Measurements from ENCODE around the gene EFCC1.

EFCC1 gene

DNA sequence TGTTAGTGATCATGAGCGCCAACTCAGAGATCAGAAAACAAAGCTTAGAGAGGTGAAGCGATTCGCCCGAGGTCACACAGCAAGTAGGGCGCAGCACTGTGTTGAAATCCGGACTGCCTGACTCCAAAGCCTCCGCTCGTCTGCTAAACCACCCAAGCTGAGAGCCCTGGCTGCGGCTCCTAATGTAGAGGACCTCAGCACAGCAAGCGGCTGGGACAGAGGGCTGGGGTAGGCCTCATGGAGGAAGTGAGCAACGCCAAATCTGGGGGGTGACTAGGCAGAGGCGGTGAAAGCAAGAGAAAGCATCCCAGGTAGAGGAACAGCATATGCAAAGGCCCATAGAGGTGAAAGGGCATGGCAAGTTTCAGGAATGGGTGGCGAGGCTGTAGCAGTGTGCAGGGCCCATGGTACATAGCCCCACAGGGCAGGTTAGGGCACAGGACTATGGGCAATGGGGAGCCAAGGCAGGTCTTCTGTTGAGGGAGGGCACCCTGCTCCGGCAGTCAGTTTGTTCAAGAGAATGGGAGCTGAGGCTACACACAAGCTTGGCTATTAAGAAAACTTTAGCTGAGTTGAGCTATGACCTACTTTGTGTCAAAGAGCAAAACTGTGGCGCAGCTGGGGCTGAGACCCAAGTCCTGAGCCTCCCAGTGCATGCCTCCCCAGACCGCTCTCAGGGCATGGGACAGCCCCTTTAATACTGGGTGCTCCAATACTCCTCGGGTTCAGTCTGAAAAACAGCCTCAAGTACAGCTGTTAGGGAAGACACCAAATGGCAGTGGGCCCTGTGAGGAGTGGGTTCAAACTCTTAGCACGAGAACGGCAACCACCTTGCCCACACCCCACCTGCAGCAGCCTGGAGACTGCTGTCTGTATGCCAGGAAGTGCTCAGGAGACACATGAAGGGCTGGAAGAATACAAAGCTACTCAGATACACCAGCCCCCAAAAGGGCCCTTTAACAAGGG, 6.2 kb upstream of the EFCC1 start:
- DNase-seq (ENCODE audit: low read depth): no peak

DNA sequence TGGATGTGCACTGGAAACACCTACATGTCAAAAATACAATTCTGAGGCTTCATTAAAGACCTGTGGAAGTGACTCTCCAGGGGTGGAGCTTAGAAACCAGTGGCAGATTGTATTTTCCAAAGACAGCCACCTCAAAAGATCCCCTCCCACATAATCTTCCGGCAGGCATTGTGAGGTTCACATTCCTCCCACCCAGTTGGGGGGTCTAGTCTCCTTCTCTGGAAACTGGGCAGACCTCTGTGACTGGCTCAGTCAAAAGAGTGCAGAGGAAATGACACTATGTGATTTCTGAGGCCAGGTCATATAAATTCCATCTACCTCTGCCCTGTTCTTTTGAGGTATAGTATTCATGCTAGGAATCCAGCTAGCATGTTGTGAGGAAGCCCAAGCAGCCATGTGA, 5.4 kb upstream of the EFCC1 start:
- DNase-seq (ENCODE audit: low read depth): no peak

DNA sequence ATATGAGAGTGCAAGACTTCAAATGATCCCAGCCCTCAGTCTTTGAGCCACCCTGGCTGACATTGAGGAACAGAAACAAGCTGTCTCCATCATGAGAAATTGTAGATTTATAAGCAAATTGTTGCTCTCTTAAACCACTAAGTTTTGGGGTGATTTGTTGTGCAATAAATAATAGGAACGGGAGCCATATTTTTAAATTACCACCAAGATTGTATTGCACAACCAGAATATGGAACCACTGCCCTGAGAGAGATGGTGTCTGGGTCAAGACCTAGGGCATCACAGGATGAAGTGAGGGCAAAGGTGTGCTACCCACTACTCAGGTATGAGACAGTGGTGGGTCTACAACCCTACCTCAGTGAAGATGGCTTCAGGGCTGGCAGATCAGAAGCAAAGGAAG, 4.9 kb upstream of the EFCC1 start:
- DNase-seq (ENCODE audit: low read depth): no peak

GRCh38 chr3:128996726-128997125, 4.4 kb upstream of the EFCC1 start:
- DNase-seq (ENCODE audit: low read depth): no peak

DNA sequence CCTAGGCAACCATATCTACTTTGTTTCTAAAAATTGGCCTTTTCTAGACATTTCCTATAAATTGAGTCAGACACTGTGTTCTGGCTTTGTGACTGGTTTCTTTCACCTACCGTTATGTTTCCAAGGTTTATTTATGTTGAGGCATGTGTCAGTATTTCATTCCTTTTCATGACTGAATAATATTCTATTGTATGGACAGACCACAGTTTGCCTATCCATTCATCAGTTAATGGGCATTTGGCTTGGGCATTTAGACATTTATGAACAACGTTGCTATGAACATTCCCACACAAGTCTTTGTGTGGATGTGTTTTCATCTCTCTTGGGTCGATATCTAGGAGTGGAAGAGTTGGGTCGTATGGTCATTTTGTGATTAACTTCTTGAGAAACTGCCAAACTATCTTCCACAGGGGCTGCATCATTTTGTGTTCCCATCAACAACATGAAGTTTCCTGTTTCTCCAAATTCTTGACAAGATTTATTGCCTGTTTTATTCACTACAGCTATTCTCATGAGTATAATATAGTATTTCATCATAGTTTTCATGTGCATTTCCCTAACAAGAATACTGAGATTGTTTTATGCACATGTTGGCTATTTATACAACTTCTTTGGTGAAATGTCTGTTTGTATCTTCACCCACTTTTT, 3.5 kb upstream of the EFCC1 start:
- DNase-seq (ENCODE audit: low read depth): no peak

DNA sequence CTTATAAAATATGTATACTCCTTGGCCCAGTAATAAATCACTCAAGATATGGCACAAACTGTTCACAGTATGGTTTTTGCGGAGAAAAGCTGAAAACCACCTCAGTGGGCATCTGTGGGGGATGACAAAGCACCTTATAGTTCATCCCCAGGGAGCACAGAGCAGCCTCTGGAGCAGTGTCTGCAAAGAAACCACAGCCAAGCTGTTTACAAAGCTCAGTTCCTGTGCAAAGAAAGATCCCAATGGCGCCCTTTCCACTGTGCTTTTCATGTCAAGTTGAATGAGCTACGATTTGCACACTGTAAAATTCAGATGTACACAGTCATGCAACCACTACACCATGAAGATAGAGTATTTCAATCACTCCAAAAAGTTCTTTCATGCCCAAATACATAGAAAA, 2.5 kb upstream of the EFCC1 start:
- DNase-seq (ENCODE audit: low read depth): no peak

DNA sequence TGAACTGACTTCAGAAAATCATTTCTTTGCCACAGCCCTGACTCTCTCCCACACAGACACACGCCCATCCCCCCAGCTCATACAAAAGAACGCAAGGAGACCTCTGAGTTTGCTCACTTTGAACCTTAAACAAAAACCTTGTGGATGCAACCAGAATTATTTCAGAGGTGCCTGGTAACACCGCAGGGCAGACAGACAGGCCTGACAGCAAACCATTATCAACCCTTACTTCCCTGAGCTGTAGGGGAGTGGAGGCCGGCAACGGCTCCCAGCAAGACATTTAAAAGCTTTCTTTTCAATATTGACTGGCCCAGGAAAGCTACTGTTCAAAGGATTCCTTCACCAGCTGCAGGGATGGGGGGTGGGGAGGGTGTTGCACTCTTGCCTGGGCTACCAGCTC, 2.0 kb upstream of the EFCC1 start:
- no peak for DNase-seq (ENCODE audit: low read depth)

- no peak for DNase-seq (ENCODE audit: low read depth)
Measured at GRCh38 chr3:129000742-129001100, 383 bp upstream of the EFCC1 start.

DNA sequence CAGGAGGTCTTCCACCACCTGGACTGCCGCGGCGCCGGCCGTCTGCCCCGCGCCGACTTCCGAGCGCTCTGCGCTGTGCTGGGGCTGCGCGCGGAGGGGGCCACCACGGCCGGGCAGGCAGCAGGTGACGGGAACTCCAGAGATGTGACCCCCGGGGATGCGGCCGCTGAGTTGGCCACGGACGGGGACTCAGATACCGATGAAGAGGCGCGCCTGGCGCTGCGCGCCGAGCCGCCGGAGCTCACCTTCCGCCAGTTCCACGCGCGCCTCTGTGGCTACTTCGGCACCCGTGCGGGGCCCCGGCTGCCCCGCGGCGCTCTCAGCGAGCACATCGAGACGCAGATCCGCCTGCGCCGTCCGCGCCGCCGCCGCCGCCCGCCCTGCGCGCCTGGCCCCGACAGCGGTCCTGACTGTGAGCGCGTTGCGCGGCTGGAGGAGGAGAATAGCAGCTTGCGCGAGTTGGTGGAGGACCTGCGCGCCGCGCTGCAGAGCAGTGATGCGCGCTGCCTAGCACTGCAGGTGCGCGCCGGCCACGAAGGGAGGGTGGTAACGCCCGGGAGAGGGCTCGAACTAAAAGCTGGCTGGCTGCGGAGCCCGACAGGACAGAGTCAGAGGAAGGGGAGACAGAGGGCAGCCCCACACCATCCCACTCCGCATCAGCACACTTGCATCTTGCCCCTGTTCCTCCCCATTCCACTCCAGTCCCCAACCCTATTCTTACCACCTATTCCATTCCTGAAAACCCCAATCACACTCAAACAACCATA, 885 bp downstream of the EFCC1 start:
- no peak for DNase-seq (ENCODE audit: low read depth)

DNA sequence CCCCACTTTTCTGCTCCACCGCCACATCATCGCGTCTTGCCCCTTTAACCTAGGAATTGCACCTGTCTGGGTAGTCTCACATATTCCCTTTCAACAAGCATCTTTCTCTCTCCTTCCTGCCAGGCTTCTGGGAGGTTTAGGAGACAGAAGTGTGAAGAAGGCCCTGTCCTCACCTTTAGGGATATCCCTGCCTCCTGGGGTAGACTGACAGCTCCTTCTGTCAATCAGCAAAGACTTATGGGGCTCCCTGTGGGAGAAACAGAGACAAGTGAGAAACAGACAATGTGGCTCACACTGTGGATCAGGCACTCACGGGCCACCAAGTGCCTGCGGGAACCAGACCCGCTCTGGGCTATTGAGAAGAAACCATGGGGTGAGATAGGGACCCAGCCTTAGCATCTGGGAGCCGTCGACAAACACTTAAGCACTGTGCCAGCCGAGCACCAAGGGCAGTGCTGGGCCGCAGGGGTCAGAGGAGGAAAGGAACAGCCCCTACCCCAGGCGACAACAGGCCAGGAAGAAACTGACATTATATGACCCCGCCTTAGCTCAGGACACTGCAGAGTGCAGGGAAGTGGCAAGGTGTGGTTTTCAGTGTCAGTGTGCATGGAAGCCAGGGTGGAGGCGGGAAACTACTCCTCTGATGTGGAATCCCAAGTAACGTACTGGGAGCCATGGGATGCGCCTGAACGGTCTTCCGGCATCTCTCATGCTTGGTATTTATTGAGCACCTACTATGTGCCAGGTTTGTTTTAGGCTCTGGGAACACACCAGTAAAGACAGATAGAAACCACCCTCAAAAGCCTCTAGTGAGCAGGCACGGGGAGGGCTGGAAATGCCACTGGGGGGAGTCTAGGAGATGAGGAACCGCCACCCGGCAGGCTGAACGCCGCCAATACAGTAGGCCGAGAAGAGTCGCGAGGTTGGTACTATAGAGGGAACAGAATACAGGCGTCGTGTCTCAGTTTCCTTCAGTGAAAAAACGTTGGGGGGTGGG, 1.8 kb downstream of the EFCC1 start:
- no peak for DNase-seq (ENCODE audit: low read depth)

- DNase-seq (ENCODE audit: low read depth): no peak
Measured at GRCh38 chr3:129003578-129004112, 2.5 kb downstream of the EFCC1 start.

DNA sequence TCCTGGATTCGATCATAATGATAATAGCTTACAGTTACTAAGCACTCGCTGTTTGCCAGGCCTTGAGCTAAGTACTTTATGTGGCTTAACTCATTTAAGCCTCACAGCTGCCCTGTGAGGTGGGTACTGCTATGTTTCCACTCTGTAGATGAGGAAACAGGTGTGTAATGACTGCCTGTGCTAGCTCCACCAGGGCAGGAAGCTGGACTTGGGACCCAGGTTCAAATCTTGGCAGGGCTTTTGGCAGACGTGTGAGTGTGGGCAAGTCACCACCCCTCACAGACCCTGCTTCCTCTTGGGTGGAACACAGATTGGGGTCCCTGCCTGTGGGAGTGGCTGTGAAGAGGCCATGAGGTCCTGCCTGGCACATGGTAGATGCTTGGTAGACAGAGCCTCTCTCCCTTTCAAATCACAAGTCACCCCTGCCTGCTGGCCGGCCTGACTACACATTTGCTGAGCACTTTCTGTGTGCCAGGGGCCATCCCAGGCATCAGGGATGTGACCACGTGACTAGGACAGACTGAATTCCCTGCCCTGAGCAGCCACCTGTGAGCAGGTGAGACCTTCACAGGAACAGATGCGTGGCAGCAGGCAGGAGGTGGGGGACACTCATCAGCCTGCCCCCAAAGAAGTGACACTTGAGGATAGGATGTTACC, 3.7 kb downstream of the EFCC1 start:
- DNase-seq (ENCODE audit: low read depth): no peak

DNA sequence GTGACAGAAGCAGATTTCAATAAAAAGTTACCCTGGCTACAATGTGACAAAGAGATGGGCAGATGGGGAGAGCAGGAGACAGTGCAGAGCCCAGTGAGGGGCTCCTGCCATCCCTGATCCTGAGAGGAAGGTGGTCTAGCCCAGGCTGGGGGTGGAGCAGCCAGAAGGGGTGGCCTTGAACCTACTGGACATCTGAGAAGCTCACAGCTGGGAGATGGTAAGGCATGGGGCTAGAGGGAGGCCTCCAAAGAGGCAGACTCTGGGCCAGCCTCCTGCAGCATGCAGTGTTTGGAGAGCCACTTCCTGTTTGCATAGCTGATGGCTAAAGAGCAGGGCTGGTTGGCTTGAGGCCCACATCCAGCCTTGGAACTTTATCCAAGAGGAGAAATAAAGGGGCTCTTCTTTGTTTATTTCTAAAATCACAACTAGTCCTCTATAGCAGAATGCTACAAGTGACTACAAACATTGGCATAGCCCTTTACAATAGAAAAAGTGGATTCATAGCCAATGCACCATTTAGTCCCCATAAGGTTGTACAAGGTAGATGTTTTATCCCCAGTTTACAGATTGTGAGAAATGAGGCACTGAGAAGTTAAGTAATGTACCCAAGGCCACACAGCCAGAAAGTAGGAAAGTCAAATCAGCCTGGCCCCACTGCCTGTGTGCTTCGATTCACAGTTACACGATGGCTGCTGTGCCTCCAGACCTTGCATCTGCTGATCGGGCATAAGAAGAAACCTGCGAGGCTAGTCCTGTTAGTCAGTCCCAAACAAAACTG, 4.6 kb downstream of the EFCC1 start:
- DNase-seq (ENCODE audit: low read depth): no peak

- no peak for DNase-seq (ENCODE audit: low read depth)
Measured at GRCh38 chr3:129006864-129007263, 5.8 kb downstream of the EFCC1 start.

GRCh38 chr3:129007792-129008191, 6.7 kb downstream of the EFCC1 start:
- no peak for DNase-seq (ENCODE audit: low read depth)

DNA sequence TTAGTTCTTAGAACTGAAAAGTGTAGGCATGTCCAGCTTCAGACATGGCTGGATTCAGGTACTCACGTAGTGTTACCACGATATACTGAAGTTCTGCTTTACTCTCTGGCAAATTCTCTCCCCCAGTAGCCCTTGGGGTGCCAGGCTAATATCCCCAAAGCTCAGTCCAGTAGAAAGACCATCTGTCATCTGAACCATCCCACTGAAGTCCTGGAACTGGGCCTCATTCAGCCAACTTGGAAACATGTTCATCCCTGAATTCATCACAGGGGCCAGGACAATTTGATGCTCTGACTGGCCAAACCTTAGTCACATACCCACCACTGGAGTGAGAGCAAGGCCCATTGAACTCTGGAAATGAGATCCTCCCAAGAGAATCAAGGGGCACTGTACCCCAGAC, 8.2 kb downstream of the EFCC1 start:
- DNase-seq (ENCODE audit: low read depth): no peak

- no peak for DNase-seq (ENCODE audit: low read depth)
Measured at GRCh38 chr3:129010310-129010956, 9.3 kb downstream of the EFCC1 start.

DNA sequence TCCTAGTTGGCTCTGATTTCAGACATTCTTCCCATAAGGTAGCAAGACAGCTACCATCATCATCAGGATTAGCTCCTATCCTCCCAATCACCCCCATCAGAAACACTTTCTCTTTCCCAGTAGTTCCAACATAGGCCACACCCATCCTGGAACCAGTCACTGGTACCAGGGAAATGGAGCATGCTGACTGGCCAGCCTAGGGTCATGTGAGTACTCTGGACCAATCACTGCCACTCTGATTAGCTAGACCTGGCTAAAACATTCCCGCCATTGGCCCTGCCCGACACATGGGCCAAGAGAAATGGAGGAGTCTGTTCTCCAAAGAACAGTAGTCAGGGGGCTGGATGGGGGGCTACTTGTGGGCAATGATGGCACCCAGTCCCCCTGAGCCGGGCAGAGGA, 12.4 kb downstream of the EFCC1 start:
- no peak for DNase-seq (ENCODE audit: low read depth)

DNA sequence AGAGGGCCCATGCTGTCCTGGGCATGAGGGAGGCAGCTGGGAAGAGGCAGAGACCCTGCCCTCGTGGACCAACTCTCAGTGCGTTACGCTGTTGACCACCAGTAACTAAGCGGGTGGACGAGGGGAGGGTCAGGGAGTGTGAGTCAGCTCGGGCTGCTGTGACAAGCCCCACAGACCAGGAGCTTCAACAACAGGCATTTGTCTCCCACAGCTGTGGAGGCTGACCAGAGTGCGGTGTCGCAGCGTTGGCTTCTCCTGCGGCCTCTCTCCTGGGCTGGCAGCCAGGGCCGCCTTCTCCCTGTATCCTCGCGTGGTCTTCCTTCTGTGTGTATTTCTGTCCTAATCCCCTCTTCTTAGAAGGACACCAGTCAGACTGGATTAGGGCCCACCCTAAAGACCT, 13.0 kb downstream of the EFCC1 start:
- DNase-seq (ENCODE audit: low read depth): no peak

Measured in stimulated activated CD8-positive, alpha-beta memory T cell treated with anti-CD3 and anti-CD28 coated beads, Interleukin-15, amount 100 ng/mL, for 1 hour (primary cell).